Posterior vena cava (tissue), 2 donors: ENCODE results near the gene DCLK2. TPM values are rescaled to one million over a fixed set of nuclear protein-coding genes. Genes with fewer than 3 reads are reported as not detected.

ENCODE experiments used
- DNase-seq: peaks from one replicate; pipeline ENCODE4 v3.0.0-alpha.2; 2020; ENCODE audit warnings: low spot score
- intact Hi-C, 2 donors: fragments of 100-400 bp; cut with DNase I; formaldehyde crosslinking; loops; one replicate each; pipeline versions ENCODE4 v1.14.1 to v1.14.2; 2022 to 2023
- total RNA-seq, 2 donors: library from RNA; stranded (reverse); fragmentation: NEBNext Ultra II Directional; extraction: Animal tissue kit (Norgen Biotek cat#: 25700); gene quantifications; one replicate each; pipeline ENCODE4 v1.2.1, GENCODE V29; 2021
- donor health status: DM: yes; HTN: yes; CAD: no.
- donor health status: DM: yes; HTN: yes; CAD: no.

DCLK2 gene
- total RNA-seq, 2 donors from 2014 or later: 5.6 to 11.1 TPM

DNA sequence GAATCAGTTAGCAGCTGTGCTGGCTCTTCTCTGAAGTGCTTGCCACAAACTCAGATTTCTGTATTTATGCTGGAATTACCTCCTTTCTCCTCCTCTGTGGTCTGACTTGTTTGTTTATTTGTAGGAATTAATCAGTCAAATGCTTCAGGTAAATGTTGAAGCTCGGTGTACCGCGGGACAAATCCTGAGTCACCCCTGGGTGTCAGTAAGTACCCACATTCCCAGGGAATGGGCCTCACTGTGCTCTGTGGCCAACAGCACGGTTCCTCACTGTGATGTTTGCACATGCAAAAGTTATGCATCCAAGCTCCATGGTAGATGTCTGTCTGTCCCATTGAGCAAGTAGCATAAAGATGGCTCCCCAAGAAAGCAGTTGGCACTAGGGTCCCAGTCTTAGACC lies 169.9 kb downstream of the DCLK2 start:
- no peak for DNase-seq
- intact Hi-C loops: loop anchor here in 1 of 2 donors (10.0 kb wide), 1 partner anchor 253 kb away; no protein-coding TSS in a partner anchor

DNA sequence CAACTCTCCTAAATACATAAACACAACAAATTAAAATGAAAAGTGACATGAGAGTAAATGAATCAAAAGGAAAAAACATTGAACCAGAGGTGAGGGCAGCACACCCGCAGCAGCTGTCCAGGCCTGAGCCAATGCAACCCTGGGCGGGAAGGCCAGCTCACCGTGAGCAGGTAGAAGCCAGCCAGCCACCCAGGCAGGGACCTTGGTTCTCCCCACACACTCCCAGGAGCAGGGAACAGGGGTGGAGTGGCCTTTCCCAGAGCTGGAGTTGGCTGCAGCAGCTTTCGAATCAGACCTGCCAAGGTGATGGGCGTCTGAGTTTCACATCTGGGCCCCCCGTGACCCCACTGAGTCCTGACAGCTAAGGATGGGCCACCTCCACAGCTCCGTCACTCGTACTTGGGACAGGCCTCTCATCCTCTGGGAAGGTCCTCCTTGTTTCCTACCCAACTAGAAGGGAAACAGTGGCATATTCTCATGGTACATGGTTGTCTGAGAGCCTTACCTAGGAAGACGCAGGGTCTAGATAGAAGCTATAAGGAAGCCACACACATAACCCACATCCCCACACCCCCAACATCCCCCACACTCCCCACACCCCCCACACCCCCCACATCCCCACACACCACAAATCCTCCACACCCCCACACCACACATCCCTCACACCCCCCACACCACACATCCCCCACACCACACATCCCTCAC lies 172.2 kb downstream of the DCLK2 start:
- intact Hi-C loops: no loop called here
- no peak for DNase-seq

DNA sequence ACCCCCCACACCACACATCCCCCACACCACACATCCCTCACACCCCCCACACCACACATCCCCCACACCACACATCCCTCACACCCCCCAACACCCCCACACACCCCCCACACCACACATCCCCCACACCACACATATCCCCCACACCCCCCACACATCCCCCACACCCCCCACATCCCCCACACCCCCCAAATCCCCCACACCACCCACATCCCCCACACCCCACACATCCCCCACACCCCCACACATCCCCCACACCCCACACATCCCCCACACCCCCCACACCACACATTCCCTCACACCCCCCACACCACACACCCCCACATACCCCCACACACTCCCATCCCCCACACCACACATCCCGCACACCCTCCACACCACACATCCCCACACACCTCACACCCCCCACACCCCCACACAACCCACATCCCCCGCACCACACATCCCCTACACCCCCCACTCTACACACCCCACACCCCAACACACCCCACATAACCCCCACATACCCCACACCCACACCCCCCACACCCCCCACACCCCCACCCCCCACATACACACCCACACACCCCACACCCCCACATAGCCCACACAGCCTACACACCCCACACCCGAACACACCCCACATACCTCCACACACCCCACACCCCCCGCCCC lies 172.9 kb downstream of the DCLK2 start:
- DNase-seq: no peak
- intact Hi-C loops: no loop called here

DNA sequence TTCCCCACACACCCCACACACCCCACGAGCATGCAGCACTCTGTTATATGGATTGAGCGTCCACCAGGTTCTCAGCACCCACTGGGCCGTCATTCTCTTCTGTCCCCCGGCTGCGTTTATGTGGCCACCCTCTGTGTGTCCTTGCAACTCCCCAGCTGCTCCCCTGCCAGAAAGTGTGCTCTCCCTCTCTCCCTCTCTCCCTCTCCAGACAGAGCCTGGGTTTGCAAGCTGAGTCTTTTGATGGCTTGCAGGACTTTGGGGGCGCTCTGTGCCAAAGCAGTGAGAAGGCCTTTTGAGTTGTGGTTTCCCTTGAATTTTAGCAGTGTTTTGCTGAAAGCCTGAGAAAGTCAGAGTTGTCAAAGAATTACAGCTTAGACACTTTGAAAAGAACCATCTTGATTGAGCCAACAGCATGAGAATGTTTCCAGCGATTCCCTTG lies 173.5 kb downstream of the DCLK2 start:
- intact Hi-C loops: no loop called here

DNA sequence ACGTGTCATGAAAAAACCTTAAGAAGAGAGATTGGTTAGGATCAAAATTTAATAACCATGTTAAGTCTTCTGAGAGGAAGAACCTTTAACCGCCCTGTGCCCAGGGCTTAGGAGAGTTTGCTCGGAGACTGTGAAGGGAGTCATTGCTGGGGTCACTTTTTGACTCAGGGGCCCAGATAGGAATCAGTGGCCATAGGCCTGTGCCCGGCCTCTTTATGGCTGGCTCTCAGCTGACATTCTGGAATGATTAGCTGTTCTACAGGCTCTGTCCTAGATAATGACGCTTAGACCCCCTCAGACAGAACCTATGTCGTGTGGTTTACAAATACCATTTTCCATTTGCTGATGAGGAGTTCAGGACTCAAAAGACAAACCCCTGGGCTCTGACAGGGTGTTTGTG lies 174.1 kb downstream of the DCLK2 start:
- DNase-seq: no peak
- intact Hi-C loops: no loop called here

More for the DNA sequence above, 173.5 kb downstream of the DCLK2 start:
- no peak for DNase-seq

DNA sequence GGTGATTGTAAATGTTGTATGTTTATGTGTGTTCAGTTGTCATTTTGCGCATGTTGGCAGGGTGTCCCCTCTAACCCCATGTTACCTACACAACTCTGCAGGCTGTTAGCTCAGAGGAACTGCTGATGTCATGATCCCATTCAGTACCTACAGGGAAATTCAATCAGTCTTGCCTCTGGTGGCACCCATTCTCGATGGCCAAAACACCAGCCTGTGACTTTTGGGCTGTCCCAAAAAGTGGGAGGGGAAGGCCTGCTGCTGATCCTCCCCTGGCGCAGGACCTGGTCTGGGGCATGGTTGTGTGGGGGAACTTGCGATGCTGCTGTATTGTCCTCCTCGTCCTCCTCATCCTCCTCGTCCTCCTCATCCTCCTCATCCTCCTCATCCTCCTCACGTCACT lies 174.5 kb downstream of the DCLK2 start:
- intact Hi-C loops: no loop called here
- DNase-seq: no peak

DNA sequence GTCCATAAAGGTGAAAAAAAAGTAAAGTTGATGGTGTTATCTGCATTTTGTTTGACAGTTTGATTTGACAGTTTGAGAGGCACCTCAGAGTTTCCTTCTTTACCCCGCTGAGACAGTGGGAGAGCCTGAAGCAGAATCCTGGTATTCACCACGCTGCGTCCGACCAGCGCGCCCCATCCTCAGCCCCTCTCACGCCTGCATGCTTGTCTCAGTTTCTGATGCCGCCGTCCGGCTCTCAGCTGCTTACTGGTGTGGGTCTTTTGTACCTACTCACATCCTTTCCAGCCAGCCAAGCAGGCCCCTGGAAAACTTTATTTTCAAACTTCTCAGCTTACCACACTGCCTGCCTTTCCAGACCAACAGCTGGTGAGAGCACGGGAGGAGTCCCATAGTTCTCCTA lies 175.2 kb downstream of the DCLK2 start:
- DNase-seq: no peak
- intact Hi-C loops: no loop called here

DNA sequence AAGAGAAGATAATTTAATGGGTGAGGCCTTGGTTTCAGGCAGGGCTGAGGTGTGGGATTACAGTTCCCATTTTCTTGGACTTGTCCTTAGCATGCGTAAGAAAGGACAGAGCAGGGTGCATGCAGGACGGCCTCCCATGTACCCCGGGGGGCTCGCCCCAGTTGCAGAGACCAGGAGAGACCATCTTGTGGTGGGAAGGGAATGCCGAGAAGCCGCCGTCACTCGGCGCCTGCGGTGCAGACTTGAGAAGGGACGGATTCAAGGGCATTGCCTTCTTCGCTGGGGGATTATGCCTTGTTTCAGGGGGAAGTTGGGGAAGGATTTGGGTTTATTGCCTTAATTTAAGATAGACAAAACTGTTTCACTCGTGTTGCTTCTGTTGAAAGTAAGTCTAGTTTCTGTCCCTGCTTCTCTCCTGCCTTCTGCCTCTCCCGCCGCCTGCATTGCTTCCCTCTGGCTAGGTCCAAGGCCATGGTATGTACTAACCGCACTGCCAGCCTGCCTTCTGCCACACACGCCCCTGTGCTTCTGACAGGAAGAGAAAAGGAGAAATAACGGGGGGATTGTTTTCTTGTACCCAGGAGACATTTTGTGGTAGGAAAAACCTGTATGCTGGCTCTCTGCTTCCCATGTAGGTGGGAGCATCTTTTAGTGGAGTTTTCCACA lies 175.9 kb downstream of the DCLK2 start:
- intact Hi-C loops: no loop called here
- peak; percentile 62 for DNase-seq

DNA sequence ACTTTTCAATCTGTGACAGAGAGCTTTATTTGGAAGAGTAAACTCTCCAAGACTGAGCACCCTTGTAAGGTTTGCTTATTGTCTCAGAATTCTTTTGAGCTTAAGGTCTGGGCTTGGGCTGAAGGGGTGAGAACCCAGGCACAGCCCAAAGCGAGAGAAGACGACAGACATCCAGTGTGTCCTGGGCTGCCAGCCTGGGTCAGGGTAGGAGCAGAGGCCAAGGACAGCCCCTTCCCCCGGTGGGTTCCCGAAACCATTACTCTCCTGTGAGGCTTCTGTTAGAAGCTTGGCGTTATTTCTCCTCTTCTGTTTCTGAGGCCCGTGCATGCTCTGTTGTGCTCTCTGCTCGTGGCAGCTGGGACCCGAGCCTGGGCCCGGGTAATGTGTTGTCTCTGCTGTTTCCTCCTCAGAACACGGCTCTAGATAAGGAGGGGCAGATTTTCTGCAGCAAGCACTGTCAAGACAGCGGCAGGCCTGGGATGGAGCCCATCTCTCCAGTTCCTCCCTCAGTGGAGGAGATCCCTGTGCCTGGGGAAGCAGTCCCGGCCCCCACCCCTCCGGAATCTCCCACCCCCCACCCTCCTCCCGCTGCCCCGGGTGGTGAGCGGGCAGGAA lies 177.5 kb downstream of the DCLK2 start:
- intact Hi-C loops: no loop called here

DNA sequence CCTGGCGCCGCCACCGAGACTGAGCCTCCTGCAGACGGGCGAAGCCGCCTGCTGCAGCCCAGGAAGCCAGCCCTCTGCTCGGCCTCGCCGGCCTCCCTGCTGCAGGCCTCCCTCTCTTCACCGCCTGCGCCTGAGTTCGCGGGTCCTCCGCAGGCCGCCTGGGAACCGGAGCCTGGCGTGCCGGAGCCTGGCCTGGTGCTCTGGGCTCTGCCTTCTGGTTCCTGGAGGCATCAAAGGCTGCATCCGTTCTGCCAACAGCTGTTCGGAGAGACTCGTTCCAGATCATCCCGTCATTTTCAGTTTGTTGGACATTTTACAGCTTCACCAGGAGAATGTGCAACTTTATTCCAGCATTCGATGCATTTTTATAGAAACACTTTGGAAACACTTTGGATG lies 178.0 kb downstream of the DCLK2 start:
- intact Hi-C loops: no loop called here
- peak; percentile 78 for DNase-seq

More for the DNA sequence above, 177.5 kb downstream of the DCLK2 start:
- DNase-seq: peak; percentile 75

DNA sequence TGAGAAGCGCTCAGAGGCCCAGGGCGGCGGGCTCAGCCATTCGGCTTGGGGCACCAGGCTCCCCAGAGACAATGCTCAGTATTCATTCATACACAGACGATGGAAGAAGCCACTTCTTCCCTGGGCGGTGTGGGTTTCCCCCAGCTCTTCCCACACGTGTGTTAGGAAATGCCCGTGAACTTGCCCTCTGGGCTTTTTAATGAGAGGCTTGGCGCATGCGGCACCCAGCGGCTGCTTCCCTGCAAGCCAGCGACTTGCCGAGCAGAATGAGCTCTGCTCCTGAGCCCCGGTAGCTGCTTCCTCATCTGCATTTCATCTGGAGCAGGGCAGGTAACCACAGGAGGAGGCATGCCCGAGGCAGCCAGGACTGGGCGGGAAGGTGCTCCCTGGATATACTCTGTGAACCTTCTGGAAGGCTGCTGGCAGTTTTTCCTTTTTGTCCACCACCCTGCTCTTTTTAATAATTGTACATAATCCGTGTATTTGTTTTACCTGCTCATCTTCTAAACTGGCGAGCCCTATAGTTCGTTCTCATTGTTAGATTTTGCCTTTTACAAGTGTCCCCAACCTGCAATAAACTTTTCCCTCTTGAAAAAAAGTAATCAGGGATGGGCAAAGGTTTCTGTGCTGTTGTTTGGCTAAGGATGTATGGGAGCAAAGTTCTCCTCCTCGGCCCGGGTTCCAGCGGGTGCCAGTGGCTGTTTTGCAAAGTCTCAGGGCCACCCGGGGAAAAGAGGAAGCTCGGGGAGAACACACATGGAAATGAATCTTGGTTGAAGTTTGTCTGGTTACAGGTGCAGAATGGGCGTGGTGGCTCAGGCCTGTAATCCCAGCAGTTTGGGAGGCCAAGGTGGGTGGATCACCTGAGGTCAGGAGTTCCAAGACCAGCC lies 178.8 kb downstream of the DCLK2 start:
- DNase-seq: peak; percentile 69
- intact Hi-C loops: no loop called here

DNA sequence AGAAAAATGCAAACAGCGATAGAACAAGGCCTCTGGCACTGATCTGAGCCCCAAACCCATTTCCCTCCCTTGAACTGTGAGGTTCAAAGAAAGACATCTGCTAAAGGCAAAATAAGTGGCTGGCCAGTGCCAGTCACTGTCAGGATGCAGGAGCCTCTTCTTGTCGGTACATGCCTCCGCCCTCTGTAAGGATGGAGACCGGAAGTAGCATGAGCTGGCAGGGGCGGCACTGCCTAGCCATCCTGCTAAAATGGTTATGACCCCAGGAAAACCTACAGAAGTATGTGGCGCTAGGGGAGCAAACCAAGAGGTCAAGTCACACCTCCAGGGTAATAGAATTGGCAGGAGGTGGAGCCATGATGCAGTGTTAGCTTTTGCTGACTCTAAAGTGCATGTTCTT lies 180.3 kb downstream of the DCLK2 start:
- intact Hi-C loops: no loop called here
- no peak for DNase-seq

DNA sequence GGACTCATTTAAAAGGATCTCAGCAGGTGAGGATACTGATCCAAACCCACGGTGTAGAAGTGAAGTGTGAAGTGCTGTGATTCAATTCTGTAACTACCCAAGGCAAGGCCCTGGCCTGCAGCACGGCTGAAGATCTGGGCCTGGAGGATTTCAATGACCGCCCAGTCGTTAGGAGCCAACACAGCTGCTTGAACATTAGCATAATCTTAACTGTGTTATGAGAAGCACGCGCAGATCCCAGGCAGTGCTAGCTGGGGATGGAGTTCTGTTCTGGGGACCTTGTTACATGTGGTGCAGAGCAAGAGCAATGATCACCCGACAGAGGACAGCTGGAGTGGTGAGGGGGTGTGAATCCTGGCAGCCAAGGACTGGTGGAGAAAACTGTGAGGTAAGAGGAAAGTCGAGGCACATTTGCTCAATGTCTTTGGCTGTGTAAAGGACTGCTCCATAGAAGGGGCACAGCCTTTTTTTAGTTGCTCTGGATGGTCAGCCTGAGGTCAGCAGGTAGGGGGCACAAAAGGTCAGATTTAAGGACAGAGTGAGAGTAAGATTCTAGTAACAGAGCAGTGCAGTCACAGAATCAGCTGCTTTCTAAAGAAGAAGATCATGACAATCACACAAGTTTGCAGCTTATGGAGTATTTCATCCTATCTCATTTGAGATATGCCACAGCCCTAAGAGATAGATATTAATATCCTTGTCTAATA lies 181.8 kb downstream of the DCLK2 start:
- no peak for DNase-seq
- intact Hi-C loops: no loop called here

DNA sequence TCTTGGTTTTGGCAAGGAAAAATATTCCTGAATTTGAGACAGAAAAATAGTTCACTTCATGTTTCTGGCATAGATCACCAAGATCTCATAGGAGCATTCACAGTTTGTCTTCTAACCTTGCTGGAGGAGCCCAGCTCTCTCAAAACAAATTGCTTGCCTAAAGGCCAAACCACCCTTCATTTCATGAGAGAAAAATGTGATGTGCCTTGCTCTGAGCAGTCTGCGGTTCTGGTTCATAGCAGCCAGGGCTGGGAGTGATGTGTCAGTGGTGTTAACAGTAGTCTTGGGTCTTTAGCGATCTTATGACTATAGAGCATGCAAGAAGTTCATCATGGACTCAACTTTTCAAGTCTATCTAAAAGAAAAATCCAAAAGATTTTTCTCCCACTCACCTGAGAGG lies 183.3 kb downstream of the DCLK2 start:
- DNase-seq: no peak
- intact Hi-C loops: no loop called here

DNA sequence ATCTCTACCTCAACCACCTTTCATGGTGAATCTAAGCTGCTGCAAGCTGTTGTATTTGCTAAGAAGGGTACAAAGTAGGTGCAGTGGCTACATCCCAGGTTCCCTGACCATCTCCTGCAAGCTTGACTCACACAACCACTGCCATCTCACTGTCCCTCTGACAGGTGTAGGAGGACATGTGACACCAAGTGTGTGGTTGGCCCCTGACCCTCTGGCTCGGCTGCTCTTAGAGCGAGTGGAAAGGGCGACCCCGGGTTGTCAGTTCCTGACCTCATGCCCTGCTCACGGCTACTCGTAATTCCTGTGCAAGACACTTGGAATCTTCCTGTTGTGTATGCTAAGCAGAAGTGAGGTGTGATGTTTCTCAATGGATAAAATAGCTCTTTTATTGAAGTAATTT lies 184.4 kb downstream of the DCLK2 start:
- intact Hi-C loops: loop anchor here in 1 of 2 donors (1.0 kb wide), 1 partner anchor 17 kb away; no protein-coding TSS in a partner anchor
- no peak for DNase-seq

DNA sequence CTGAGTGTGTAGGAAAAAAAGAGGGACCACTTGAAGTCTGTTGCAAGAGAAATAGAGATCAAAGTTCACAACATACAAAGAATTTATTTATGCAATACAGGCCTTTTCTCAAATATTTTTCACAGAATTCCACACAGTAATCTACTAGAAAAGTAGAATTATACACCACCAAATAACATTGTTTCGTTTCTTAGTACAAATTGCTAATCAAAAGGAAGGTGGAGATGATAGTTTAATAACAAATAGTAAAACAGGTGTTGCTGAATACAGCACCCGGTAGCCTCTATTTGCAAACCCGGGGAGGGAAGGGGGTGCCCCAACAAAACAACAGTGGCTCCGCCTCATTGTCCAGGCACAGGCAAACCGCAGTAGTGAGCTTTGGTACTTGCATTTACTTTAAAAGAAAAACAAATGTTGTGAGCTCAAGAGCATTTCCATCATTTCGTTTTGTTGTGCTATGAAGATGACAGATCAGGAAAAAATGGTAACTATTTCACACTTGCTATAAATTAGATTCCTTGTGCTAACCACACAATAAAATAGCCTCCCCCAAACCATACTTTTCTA lies 186.4 kb downstream of the DCLK2 start:
- intact Hi-C loops: no loop called here
- DNase-seq: no peak

DNA sequence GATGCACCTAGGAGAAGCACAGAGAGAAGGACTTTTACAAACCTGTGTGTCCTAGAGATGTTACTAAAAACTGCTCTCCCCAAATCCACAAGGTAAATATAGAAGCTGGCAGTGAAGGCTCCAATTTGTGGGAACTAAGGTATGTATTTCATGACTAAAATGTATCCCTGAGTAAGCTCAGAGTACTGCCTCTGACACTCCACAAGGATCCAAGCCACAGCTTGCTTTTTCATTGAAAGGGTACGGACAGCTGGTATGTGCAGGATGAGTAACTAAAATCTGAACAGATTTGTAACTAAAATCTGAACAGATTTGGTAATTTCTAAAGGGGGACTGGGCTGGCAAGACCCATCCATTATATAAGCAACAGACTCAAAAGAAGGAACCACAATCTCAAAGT lies 187.6 kb downstream of the DCLK2 start:
- intact Hi-C loops: no loop called here
- DNase-seq: no peak

DNA sequence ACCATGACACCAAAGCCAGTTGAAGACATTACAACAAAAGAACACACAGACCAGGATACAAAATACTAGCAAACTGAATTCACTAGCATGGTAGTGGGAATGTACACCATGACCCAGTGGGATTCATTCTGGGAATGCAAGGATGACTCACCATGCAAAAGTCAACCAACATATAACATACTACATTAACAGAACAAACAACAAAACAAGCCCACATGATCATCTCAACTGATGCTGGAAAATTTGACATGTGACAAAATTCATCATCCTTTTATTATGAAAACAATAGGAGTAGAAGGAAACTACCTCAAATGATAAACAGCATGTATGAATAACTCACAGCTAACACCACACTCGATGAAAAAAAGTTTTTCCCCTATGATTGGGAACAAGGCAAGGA lies 190.2 kb downstream of the DCLK2 start:
- no peak for DNase-seq
- intact Hi-C loops: no loop called here
